Fibroblast of lung (primary cell): ENCODE data around the gene SMAD5. TPM values are rescaled to one million over a fixed set of nuclear protein-coding genes. Genes with fewer than 3 reads are reported as not detected.

ENCODE experiments used
- DNase-seq, 2 donors: peaks; one replicate each; pipeline versions ENCODE4 v3.0.0 to v3.0.0-alpha.2; 2010; ENCODE audit warnings: low read depth in 2 of 2
- H2AFZ ChIP-seq: 2 replicates; pipeline ENCODE4 v1.5.1; 2012; ENCODE audit warnings: low read length, control low read depth, inconsistent platforms
- H3K27ac ChIP-seq: 2 replicates; pipeline ENCODE4 v1.5.1; 2011; ENCODE audit warnings: low read length, control low read depth; ENCODE audit not compliant: insufficient read depth
- H3K27me3 ChIP-seq: 2 replicates; pipeline ENCODE4 v1.5.1; 2011; ENCODE audit warnings: mild to moderate bottlenecking, low read length; ENCODE audit not compliant: control insufficient read depth, insufficient read depth
- H3K36me3 ChIP-seq: 2 replicates; pipeline ENCODE4 v1.5.1; 2011; ENCODE audit warnings: low read length; ENCODE audit not compliant: control insufficient read depth, insufficient read depth
- H3K4me1 ChIP-seq: 2 replicates; pipeline ENCODE4 v1.5.1; 2011; ENCODE audit warnings: low read length; ENCODE audit not compliant: control insufficient read depth, insufficient read depth; ENCODE audit errors: extremely low read depth
- H3K4me2 ChIP-seq: 2 replicates; pipeline ENCODE4 v1.5.1; 2011; ENCODE audit warnings: low read length, control low read depth; ENCODE audit not compliant: insufficient read depth; ENCODE audit errors: extremely low read depth
- H3K4me3 ChIP-seq, 4 experiments: fragments of 200-600 bp in 1 of 4; sonication (generic) in 1 of 4; replicated peaks in 1 of 4; 2 replicates each; pipeline ENCODE4 v1.5.1; 2011 to 2016; ENCODE audit warnings: low read length in 4 of 4, low read depth in 3 of 4, mild to moderate bottlenecking in 3 of 4, control low read depth in 2 of 4, inconsistent platforms in 1 of 4, mixed read lengths in 1 of 4; ENCODE audit not compliant: insufficient read depth in 1 of 4; ENCODE audit errors: control extremely low read depth in 1 of 4
- H3K79me2 ChIP-seq: 2 replicates; pipeline ENCODE4 v1.5.1; 2012; ENCODE audit warnings: mild to moderate bottlenecking, low read length, inconsistent platforms; ENCODE audit not compliant: control insufficient read depth, insufficient read depth
- H3K9ac ChIP-seq: 2 replicates; pipeline ENCODE4 v1.5.1; 2011; ENCODE audit warnings: mild to moderate bottlenecking, low read length, control low read depth; ENCODE audit not compliant: insufficient read depth
- H3K9me3 ChIP-seq: 2 replicates; pipeline ENCODE4 v1.5.1; 2012; ENCODE audit warnings: low read depth, low read length; ENCODE audit not compliant: control insufficient read depth, insufficient read depth
- H4K20me1 ChIP-seq: 2 replicates; pipeline ENCODE4 v1.5.1; 2011; ENCODE audit warnings: low read length; ENCODE audit not compliant: control insufficient read depth, insufficient read depth; ENCODE audit errors: extremely low read depth
- EZH2 ChIP-seq: IDR thresholded peaks from 2 replicates; pipeline ENCODE4 v1.5.1; 2012; ENCODE audit warnings: low read length, control low read depth, mild to moderate bottlenecking; ENCODE audit errors: missing control alignments
- polyA plus RNA-seq, 2 donors: library from polyadenylated mRNA; depleted of rRNA in 1 of 2; stranded (reverse) in 1 of 2; unstranded in 1 of 2; fragments of >200 nt; gene quantifications; 2 replicates each; pipeline ENCODE4 v1.2.1, GENCODE V29; 2011 to 2012; ENCODE audit warnings: missing spikeins in 1 of 2
- total RNA-seq: library from RNA; depleted of rRNA; stranded (reverse); fragments of >200 nt; gene quantifications from 2 replicates; pipeline ENCODE4 v1.2.1, GENCODE V29; 2014
- TF ChIP-seq, protein P1 (sequence below), 2 donors: IDR thresholded peaks in 1 of 2; conservative IDR thresholded peaks in 1 of 2; 1 replicate in 1 of 2; 2 replicates in 1 of 2; pipeline ENCODE4 v1.5.1; 2011 to 2012; ENCODE audit warnings: low read length in 2 of 2, control low read depth in 1 of 2, inconsistent platforms in 1 of 2, low read depth in 1 of 2, mild to moderate bottlenecking in 1 of 2

SMAD5 gene
- total and polyA plus RNA-seq, 2 donors (not counting 1 experiment from before 2014, with no cell fraction given), result 44.3 to 128 TPM

GRCh38 chr5:136207631-136208030 is 75.0 kb downstream of the SMAD5 start:
- Histone ChIP-seq H3K9me3 (no peaks in the 10 kb centered on the region), H3K4me1 (no peaks in the 10 kb centered on the region), H3K36me3 (no peaks in the 10 kb centered on the region), H3K27me3 (peaks cover 2% of the 10 kb centered on the region), H3K4me3 (no peak overlapping the region), H3K79me2 (no peaks in the 10 kb centered on the region), H3K4me2 (no peak overlapping the region), H2AFZ (no peak overlapping the region), H3K27ac (no peak overlapping the region), H4K20me1 (no peaks in the 10 kb centered on the region), H3K9ac (no peak overlapping the region)
- no peak for DNase-seq
- TF ChIP-seq, protein P1, sequence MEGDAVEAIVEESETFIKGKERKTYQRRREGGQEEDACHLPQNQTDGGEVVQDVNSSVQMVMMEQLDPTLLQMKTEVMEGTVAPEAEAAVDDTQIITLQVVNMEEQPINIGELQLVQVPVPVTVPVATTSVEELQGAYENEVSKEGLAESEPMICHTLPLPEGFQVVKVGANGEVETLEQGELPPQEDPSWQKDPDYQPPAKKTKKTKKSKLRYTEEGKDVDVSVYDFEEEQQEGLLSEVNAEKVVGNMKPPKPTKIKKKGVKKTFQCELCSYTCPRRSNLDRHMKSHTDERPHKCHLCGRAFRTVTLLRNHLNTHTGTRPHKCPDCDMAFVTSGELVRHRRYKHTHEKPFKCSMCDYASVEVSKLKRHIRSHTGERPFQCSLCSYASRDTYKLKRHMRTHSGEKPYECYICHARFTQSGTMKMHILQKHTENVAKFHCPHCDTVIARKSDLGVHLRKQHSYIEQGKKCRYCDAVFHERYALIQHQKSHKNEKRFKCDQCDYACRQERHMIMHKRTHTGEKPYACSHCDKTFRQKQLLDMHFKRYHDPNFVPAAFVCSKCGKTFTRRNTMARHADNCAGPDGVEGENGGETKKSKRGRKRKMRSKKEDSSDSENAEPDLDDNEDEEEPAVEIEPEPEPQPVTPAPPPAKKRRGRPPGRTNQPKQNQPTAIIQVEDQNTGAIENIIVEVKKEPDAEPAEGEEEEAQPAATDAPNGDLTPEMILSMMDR (conservative IDR thresholded peaks at IDR 0.05 in 1 of 2, IDR thresholded peaks at IDR 0.05 in 1 of 2; ENCODE audit: low read depth in 1 of 2, low read length in 2 of 2), result no peak
- no peak for TF ChIP-seq EZH2

- Histone ChIP-seq H3K27ac (no peak overlapping the region), H3K36me3 (no peaks in the 10 kb centered on the region), H3K27me3 (peaks cover 2% of the 10 kb centered on the region), H2AFZ (no peak overlapping the region), H3K79me2 (no peaks in the 10 kb centered on the region), H3K4me1 (no peaks in the 10 kb centered on the region), H4K20me1 (no peaks in the 10 kb centered on the region), H3K9me3 (no peaks in the 10 kb centered on the region), H3K4me2 (no peak overlapping the region), H3K4me3 (no peak overlapping the region), H3K9ac (no peak overlapping the region)
- DNase-seq, result no peak
- TF ChIP-seq, protein P1 (conservative IDR thresholded peaks at IDR 0.05 in 1 of 2, IDR thresholded peaks at IDR 0.05 in 1 of 2; ENCODE audit: low read depth in 1 of 2, low read length in 2 of 2), result no peak
- no peak for TF ChIP-seq EZH2
Observed at GRCh38 chr5:136208916-136209315, 76.3 kb downstream of the SMAD5 start.

- Histone ChIP-seq H2AFZ (no peak overlapping the region), H3K27me3 (peaks cover 2% of the 10 kb centered on the region), H3K9me3 (no peaks in the 10 kb centered on the region), H4K20me1 (no peaks in the 10 kb centered on the region), H3K79me2 (no peaks in the 10 kb centered on the region), H3K4me2 (no peak overlapping the region), H3K4me3 (no peak overlapping the region), H3K36me3 (no peaks in the 10 kb centered on the region), H3K4me1 (no peaks in the 10 kb centered on the region), H3K9ac (no peak overlapping the region), H3K27ac (no peak overlapping the region)
- TF ChIP-seq, protein P1 (conservative IDR thresholded peaks at IDR 0.05 in 1 of 2, IDR thresholded peaks at IDR 0.05 in 1 of 2; ENCODE audit: low read depth in 1 of 2, low read length in 2 of 2), result no peak
- no peak for TF ChIP-seq EZH2
- no peak for DNase-seq
Observed at GRCh38 chr5:136209346-136209910, 76.8 kb downstream of the SMAD5 start.
